ENCODE measurements around the gene AKNA. TPM values are rescaled to one million over a fixed set of nuclear protein-coding genes. Genes with fewer than 3 reads are reported as not detected.

Gene AKNA
- total RNA-seq, 1 experiment from 2014 or later = 14.4 TPM

DNA sequence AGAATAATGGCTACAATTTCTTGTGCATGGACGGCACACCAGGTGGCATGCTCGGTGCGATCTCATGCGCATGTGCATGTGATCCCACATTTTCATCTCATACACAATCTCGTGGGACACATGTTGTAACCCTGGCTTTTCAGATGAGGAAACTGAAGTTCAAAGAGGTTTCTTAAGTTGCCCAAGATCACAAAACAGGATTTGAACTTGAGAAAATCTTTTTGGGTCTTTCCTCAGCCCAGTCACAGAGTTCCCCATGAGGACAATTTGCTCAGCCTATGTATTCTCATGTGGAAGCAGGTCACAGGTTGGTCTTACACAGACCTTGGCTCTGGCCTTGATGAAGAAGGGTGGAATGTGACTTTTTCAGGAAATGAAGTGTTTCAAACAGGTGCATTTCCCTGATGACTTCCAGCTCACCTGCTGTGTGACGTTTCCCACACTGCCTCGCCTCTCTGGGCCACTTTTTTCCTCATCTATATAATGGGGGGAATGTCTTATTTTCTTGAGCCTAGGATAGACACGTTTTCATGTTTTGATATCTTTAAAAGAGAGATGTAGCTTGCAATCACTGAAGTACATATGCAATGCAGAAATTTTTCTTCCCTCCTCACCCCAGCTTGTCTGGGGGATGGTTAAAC is 71.9 kb downstream of the AKNA start:
- intact Hi-C loops (cut with micrococcal nuclease; ENCODE audit: unreplicated experiment) = no loop called here
- Histone ChIP-seq H3K27me3 (ENCODE audit: insufficient read depth, low read depth) (no peaks in the 10 kb centered on the region), H3K36me3 (ENCODE audit: low read depth) (no peaks in the 10 kb centered on the region), H2AFZ (no peak overlapping the region), H3K79me2 (ENCODE audit: low read depth) (no peaks in the 10 kb centered on the region), H4K20me1 (ENCODE audit: insufficient read depth) (no peaks in the 10 kb centered on the region), H3K9me3 (ENCODE audit: insufficient read depth, low read depth) (no peaks in the 10 kb centered on the region), H3K9me2 (ENCODE audit: insufficient read depth) (no peaks in the 10 kb centered on the region), H3K27ac (no peak overlapping the region), H3K4me1 (replicated peaks; ENCODE audit: insufficient read depth) (peaks cover 6% of the 10 kb centered on the region; the same call in 1 of the 2 replicates), H3F3A (ENCODE audit: insufficient read depth, low read depth) (no peaks in the 10 kb centered on the region), H3K4me3 (no peak overlapping the region), H3K4me2 (no peak overlapping the region)
- no peak for DNase-seq
- no TSS peak for BruUV-seq (replicated peaks)
- CTCF ChIA-PET = no interaction called here
- TF ChIP-seq, protein P1, sequence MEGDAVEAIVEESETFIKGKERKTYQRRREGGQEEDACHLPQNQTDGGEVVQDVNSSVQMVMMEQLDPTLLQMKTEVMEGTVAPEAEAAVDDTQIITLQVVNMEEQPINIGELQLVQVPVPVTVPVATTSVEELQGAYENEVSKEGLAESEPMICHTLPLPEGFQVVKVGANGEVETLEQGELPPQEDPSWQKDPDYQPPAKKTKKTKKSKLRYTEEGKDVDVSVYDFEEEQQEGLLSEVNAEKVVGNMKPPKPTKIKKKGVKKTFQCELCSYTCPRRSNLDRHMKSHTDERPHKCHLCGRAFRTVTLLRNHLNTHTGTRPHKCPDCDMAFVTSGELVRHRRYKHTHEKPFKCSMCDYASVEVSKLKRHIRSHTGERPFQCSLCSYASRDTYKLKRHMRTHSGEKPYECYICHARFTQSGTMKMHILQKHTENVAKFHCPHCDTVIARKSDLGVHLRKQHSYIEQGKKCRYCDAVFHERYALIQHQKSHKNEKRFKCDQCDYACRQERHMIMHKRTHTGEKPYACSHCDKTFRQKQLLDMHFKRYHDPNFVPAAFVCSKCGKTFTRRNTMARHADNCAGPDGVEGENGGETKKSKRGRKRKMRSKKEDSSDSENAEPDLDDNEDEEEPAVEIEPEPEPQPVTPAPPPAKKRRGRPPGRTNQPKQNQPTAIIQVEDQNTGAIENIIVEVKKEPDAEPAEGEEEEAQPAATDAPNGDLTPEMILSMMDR (conservative IDR thresholded peaks at IDR 0.05) = no peak
- no peak for TF ChIP-seq EZH2 (IDR thresholded peaks at IDR 0.05; ENCODE audit: low read depth)
- POLR2A ChIA-PET (ENCODE audit: unreplicated experiment) = no interaction called here

DNA sequence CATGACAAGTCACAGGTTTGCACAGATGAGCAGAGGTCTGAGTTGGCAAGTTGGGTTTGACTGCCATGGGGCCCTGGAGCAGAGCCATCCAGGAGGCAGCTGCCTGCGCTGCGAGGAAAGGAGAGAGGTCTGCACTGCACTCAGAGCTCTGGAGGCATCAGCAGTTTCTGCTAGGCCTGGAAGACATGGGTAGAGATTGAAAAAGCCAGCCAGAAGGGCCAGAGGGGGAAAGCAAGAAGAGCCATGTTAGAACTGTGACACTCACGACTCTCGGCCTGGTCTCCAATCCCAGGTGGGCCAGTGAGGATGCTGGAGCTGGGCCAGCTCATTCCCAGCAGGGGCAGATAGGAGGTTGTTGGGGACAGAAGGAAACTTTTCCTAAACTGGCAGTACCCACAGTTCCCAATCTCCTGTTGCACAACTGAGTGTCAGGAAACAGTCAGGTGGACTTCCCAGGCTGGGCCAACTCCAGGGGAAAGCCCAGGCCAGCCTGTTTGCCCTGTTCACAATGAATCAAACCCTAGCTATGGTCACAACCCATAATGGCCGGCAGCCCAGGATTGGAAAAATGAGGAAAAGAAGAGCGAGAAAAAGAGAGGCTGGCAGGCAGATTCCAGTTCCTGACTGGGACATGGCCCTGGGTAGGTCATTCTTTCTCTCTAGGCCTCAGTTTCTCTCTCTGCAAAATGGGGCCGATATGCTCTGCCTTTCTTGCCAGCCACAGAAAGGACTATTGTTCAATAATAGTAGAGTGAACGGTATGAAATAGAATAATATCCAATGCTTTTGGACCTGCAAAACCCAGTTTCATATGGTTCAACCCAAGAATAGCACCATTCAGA is 72.7 kb downstream of the AKNA start:
- Histone ChIP-seq H3K27ac (no peak overlapping the region), H3K27me3 (ENCODE audit: insufficient read depth, low read depth) (no peaks in the 10 kb centered on the region), H2AFZ (no peak overlapping the region), H3K9me2 (ENCODE audit: insufficient read depth) (no peaks in the 10 kb centered on the region), H3K9me3 (ENCODE audit: insufficient read depth, low read depth) (no peaks in the 10 kb centered on the region), H3F3A (ENCODE audit: insufficient read depth, low read depth) (no peaks in the 10 kb centered on the region), H3K4me1 (replicated peaks; ENCODE audit: insufficient read depth) (peaks cover 6% of the 10 kb centered on the region; the same call in 1 of the 2 replicates), H3K36me3 (ENCODE audit: low read depth) (no peaks in the 10 kb centered on the region), H4K20me1 (ENCODE audit: insufficient read depth) (no peaks in the 10 kb centered on the region), H3K79me2 (ENCODE audit: low read depth) (no peaks in the 10 kb centered on the region), H3K4me3 (no peak overlapping the region), H3K4me2 (no peak overlapping the region)
- BruUV-seq (replicated peaks) = no TSS peak
- ChIA-PET POLR2A (ENCODE audit: unreplicated experiment) (no interaction called here), CTCF (no interaction called here)
- no peak for TF ChIP-seq EZH2 (IDR thresholded peaks at IDR 0.05; ENCODE audit: low read depth)
- TF ChIP-seq, protein P1 (conservative IDR thresholded peaks at IDR 0.05) = no peak
- no peak for DNase-seq
- intact Hi-C loops (cut with micrococcal nuclease; ENCODE audit: unreplicated experiment) = no loop called here

DNA sequence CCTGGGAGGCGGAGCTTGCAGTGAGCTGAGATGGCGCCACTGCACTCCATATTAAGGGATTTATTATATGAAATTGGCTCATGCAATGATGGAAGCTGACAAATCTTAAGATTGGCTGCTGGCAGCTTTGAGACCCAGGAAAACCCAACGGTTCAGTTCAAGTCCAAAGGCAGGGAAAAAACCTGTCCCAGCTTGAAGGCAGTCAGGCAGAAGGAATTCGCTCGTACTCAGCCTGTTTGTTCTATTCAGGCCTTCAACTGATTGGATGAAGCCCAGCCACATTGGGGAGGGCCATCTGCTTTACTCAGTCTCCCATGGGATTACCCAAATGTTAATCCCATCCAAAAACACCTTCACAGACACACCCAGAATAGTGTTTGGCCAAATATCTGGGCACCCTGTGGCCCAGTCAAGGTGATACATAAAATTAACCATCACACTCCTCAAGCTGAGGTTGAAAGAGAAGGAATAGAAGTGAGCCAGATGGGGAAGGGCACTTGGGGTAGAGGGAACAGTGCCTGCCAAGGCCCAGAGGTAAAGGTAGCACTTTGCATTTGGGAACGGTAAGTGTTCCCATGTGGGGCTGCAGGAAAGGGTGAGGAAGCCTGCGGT is 73.4 kb downstream of the AKNA start:
- H3K79me2 ChIP-seq (ENCODE audit: low read depth) = no peaks in the 10 kb centered on the region
- POLR2A ChIA-PET (ENCODE audit: unreplicated experiment) = no interaction called here
- H3K27ac ChIP-seq = no peak overlapping the region
- no peaks in the 10 kb centered on the region for H3K27me3 ChIP-seq (ENCODE audit: insufficient read depth, low read depth)
- CTCF ChIA-PET = no interaction called here
- no peaks in the 10 kb centered on the region for H3K9me2 ChIP-seq (ENCODE audit: insufficient read depth)
- no peak for DNase-seq
- TF ChIP-seq, protein P1 (conservative IDR thresholded peaks at IDR 0.05) = no peak
- no peak for TF ChIP-seq EZH2 (IDR thresholded peaks at IDR 0.05; ENCODE audit: low read depth)
- no TSS peak for BruUV-seq (replicated peaks)
- no peak overlapping the region for H3K4me2 ChIP-seq
- no peak overlapping the region for H3K4me3 ChIP-seq
- no peaks in the 10 kb centered on the region for H4K20me1 ChIP-seq (ENCODE audit: insufficient read depth)
- H3F3A ChIP-seq (ENCODE audit: insufficient read depth, low read depth) = no peaks in the 10 kb centered on the region
- peaks cover 6% of the 10 kb centered on the region; the same call in 1 of the 2 replicates for H3K4me1 ChIP-seq (replicated peaks; ENCODE audit: insufficient read depth)
- no peak overlapping the region for H2AFZ ChIP-seq
- intact Hi-C loops (cut with micrococcal nuclease; ENCODE audit: unreplicated experiment) = no loop called here
- H3K36me3 ChIP-seq (ENCODE audit: low read depth) = no peaks in the 10 kb centered on the region
- H3K9me3 ChIP-seq (ENCODE audit: insufficient read depth, low read depth) = no peaks in the 10 kb centered on the region

Measured in PC-9 (cell line).